ENCODE results near the gene DEPP1. TPM values are rescaled to one million over a fixed set of nuclear protein-coding genes. Genes with fewer than 3 reads are reported as not detected.

Gene DEPP1
- total and polyA plus RNA-seq, 2 of the 13 experiments (the other 11 are each of a cell fraction or from before 2014, with no cell fraction given): 14.8 to 270 TPM

- CTCF ChIA-PET (ENCODE audit: low intra/inter-chr PET ratio, low total read pairs): no interaction called here
- no peak for DNase-seq (ENCODE audit: low spot score)
- H2AFZ ChIP-seq (ENCODE audit: low read length): no peak overlapping the region
- no peaks in the 10 kb centered on the region for H4K20me1 ChIP-seq (ENCODE audit: insufficient read depth, low read length)
- in situ Hi-C loops (cut with HindIII; ENCODE audit: extremely low pct_ligation_motif_present, low pct_unique_long_range_greater_than_20kb): loop anchor here (25.0 kb wide), 2 partner anchors 236 to 436 kb away; no protein-coding TSS in a partner anchor
- H3K79me2 ChIP-seq (ENCODE audit: insufficient read depth, low read length): no peaks in the 10 kb centered on the region
- H3K9ac ChIP-seq (ENCODE audit: insufficient read depth, low read depth, low read length): no peak overlapping the region
- no TSS peak for BruUV-seq (replicated peaks)
- peak; percentile 31; the same call in 1 of the 3 replicates for ATAC-seq
- peaks cover 95% of the 10 kb centered on the region for H3K4me1 ChIP-seq (ENCODE audit: insufficient read depth, low read length)
- H3K4me3 ChIP-seq (replicated peaks in 1 of 3; ENCODE audit: insufficient read depth in 1 of 3, low read depth in 2 of 3, low read length in 3 of 3): no peak overlapping the region
- FAIRE-seq: no peak
- peak overlapping the region; percentile 34 for H3K4me2 ChIP-seq (ENCODE audit: low read depth, low read length)
- no peaks in the 10 kb centered on the region for H3K36me3 ChIP-seq (replicated peaks in 1 of 2; ENCODE audit: control insufficient read depth in 1 of 2, insufficient read depth in 2 of 2, low read length in 2 of 2)
- H3K27ac ChIP-seq (ENCODE audit: extremely low read length, insufficient read depth, low read length): no peak overlapping the region
- H3K9me3 ChIP-seq (ENCODE audit: low read length): no peaks in the 10 kb centered on the region
- POLR2A ChIA-PET: interaction anchor here (1.3 to 5.4 kb wide), 3 partner anchors 21 to 26 kb away, joined by 4 to 30 read pairs (median 19); partner anchors contain the start of gene DEPP1
- 64% methylated on average over 13 of the region's 13 CpGs for WGBS (ENCODE audit: low lambda C conversion rate)
- intact Hi-C loops (cut with micrococcal nuclease; ENCODE audit: unreplicated experiment): loop anchor here (10.0 kb wide), 1 partner anchor 443 kb away; no protein-coding TSS in a partner anchor
- no peaks in the 10 kb centered on the region for H3K27me3 ChIP-seq (ENCODE audit: control insufficient read depth in 1 of 2, insufficient read depth in 2 of 2, low read length in 2 of 2)
- TF ChIP-seq, protein P1, sequence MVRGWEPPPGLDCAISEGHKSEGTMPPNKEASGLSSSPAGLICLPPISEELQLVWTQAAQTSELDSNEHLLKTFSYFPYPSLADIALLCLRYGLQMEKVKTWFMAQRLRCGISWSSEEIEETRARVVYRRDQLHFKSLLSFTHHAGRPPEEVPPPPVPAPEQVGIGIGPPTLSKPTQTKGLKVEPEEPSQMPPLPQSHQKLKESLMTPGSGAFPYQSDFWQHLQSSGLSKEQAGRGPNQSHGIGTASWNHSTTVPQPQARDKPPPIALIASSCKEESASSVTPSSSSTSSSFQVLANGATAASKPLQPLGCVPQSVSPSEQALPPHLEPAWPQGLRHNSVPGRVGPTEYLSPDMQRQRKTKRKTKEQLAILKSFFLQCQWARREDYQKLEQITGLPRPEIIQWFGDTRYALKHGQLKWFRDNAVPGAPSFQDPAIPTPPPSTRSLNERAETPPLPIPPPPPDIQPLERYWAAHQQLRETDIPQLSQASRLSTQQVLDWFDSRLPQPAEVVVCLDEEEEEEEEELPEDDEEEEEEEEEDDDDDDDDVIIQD (CRISPR knock-in tag; IDR thresholded peaks at IDR 0.05; ENCODE audit: low read depth): 0 out of 2 replicates have a peak, but pooled peaks have one; percentile 16
- TF ChIP-seq, protein P2, sequence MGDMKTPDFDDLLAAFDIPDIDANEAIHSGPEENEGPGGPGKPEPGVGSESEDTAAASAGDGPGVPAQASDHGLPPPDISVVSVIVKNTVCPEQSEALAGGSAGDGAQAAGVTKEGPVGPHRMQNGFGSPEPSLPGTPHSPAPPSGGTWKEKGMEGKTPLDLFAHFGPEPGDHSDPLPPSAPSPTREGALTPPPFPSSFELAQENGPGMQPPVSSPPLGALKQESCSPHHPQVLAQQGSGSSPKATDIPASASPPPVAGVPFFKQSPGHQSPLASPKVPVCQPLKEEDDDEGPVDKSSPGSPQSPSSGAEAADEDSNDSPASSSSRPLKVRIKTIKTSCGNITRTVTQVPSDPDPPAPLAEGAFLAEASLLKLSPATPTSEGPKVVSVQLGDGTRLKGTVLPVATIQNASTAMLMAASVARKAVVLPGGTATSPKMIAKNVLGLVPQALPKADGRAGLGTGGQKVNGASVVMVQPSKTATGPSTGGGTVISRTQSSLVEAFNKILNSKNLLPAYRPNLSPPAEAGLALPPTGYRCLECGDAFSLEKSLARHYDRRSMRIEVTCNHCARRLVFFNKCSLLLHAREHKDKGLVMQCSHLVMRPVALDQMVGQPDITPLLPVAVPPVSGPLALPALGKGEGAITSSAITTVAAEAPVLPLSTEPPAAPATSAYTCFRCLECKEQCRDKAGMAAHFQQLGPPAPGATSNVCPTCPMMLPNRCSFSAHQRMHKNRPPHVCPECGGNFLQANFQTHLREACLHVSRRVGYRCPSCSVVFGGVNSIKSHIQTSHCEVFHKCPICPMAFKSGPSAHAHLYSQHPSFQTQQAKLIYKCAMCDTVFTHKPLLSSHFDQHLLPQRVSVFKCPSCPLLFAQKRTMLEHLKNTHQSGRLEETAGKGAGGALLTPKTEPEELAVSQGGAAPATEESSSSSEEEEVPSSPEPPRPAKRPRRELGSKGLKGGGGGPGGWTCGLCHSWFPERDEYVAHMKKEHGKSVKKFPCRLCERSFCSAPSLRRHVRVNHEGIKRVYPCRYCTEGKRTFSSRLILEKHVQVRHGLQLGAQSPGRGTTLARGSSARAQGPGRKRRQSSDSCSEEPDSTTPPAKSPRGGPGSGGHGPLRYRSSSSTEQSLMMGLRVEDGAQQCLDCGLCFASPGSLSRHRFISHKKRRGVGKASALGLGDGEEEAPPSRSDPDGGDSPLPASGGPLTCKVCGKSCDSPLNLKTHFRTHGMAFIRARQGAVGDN (CRISPR knock-in tag; IDR thresholded peaks at IDR 0.05): peak; percentile 21; the same call in 1 of the 2 replicates
- TF ChIP-seq MXI1 (IDR thresholded peaks at IDR 0.05; ENCODE audit: borderline replicate concordance, low read depth, low read length) (no peak), ZNF136 (CRISPR knock-in tag; IDR thresholded peaks at IDR 0.05; ENCODE audit: low read depth) (no peak), CEBPB (IDR thresholded peaks at IDR 0.05; ENCODE audit: borderline replicate concordance, low read depth, low read length) (peak; percentile 73), ZNF503 (CRISPR knock-in tag; IDR thresholded peaks at IDR 0.05) (no peak), WIZ (CRISPR knock-in tag; IDR thresholded peaks at IDR 0.05) (no peak), ZNF777 (CRISPR knock-in tag; IDR thresholded peaks at IDR 0.05) (no peak), GATAD2A (CRISPR knock-in tag; IDR thresholded peaks at IDR 0.05) (peak; percentile 36; the same call in 1 of the 2 replicates), CHD4 (IDR thresholded peaks at IDR 0.05; ENCODE audit: borderline replicate concordance, low read length) (no peak), ZSCAN21 (CRISPR knock-in tag; IDR thresholded peaks at IDR 0.05; ENCODE audit: borderline replicate concordance) (no peak), ZNF598 (CRISPR knock-in tag; IDR thresholded peaks at IDR 0.05; ENCODE audit: borderline replicate concordance) (no peak), TBP (CRISPR knock-in tag; IDR thresholded peaks at IDR 0.05) (no peak)
- TF ChIP-seq, protein P3, sequence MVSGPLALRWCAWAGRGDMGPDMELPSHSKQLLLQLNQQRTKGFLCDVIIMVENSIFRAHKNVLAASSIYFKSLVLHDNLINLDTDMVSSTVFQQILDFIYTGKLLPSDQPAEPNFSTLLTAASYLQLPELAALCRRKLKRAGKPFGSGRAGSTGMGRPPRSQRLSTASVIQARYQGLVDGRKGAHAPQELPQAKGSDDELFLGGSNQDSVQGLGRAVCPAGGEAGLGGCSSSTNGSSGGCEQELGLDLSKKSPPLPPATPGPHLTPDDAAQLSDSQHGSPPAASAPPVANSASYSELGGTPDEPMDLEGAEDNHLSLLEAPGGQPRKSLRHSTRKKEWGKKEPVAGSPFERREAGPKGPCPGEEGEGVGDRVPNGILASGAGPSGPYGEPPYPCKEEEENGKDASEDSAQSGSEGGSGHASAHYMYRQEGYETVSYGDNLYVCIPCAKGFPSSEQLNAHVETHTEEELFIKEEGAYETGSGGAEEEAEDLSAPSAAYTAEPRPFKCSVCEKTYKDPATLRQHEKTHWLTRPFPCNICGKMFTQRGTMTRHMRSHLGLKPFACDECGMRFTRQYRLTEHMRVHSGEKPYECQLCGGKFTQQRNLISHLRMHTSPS (CRISPR knock-in tag; IDR thresholded peaks at IDR 0.05; ENCODE audit: low read depth): no peak
Measured at GRCh38 chr10:45001381-45002148, 23.0 kb upstream of the DEPP1 start.
